Mucosa of gallbladder (tissue), 1 donor: ENCODE data around the gene NF1. TPM values are rescaled to one million over a fixed set of nuclear protein-coding genes. Genes with fewer than 3 reads are reported as not detected.
"Not testable (repeated sequence)": the region's sequence is repeated elsewhere in the genome, so short reads cannot be mapped to it uniquely, and the experiment has no call there.

Experiments used
- DNase-seq: peaks from one replicate; pipeline ENCODE4 v3.0.0-alpha.2; 2020; ENCODE audit warnings: low spot score
- total RNA-seq: library from RNA; stranded (reverse); gene quantifications from one replicate; pipeline ENCODE4 v1.2.1, GENCODE V29; 2021
- donor health status: DM: no; HTN: no; CAD: no.

NF1 gene
- total RNA-seq, 1 donor from 2014 or later: 50.8 TPM

GRCh38 chr17:31198666-31199065, 103.9 kb downstream of the NF1 start:
- not testable (repeated sequence) for DNase-seq

GRCh38 chr17:31200287-31200686, 105.5 kb downstream of the NF1 start:
- DNase-seq: no peak

GRCh38 chr17:31202968-31203367, 108.2 kb downstream of the NF1 start:
- DNase-seq: no peak

- DNase-seq: no peak
Observed at GRCh38 chr17:31211352-31212012, 116.7 kb downstream of the NF1 start.

GRCh38 chr17:31216031-31216751, 121.4 kb downstream of the NF1 start:
- DNase-seq: no peak

- no peak for DNase-seq
Observed at GRCh38 chr17:31224366-31224765, 129.6 kb downstream of the NF1 start.

GRCh38 chr17:31225831-31226230, 131.1 kb downstream of the NF1 start:
- DNase-seq: no peak

GRCh38 chr17:31226373-31226772, 131.6 kb downstream of the NF1 start:
- DNase-seq: no peak

GRCh38 chr17:31226950-31227349, 132.2 kb downstream of the NF1 start:
- no peak for DNase-seq

- DNase-seq: no peak
Observed at GRCh38 chr17:31231852-31232251, 137.1 kb downstream of the NF1 start.

- DNase-seq: no peak
Observed at GRCh38 chr17:31235110-31235509, 140.3 kb downstream of the NF1 start.

- DNase-seq: no peak
Observed at GRCh38 chr17:31236137-31236536, 141.4 kb downstream of the NF1 start.

GRCh38 chr17:31236712-31237111, 141.9 kb downstream of the NF1 start:
- no peak for DNase-seq

- DNase-seq: no peak
Observed at GRCh38 chr17:31241116-31241515, 146.3 kb downstream of the NF1 start.

GRCh38 chr17:31248986-31249834, 154.4 kb downstream of the NF1 start:
- no peak for DNase-seq

GRCh38 chr17:31249835-31250141, 155.0 kb downstream of the NF1 start:
- no peak for DNase-seq

GRCh38 chr17:31250229-31250628, 155.5 kb downstream of the NF1 start:
- no peak for DNase-seq

- no peak for DNase-seq
Observed at GRCh38 chr17:31251105-31251969, 156.6 kb downstream of the NF1 start.

GRCh38 chr17:31251970-31252328, 157.2 kb downstream of the NF1 start:
- DNase-seq: no peak

- no peak for DNase-seq
Observed at GRCh38 chr17:31252741-31253140, 158.0 kb downstream of the NF1 start.

- no peak for DNase-seq
Observed at GRCh38 chr17:31254654-31255053, 159.9 kb downstream of the NF1 start.

- no peak for DNase-seq
Observed at GRCh38 chr17:31256936-31257335, 162.2 kb downstream of the NF1 start.
